ENCODE data around the gene TWF2.

- TF ChIP-seq GATA2 (IDR thresholded peaks at IDR 0.05; ENCODE audit: low read depth, low read length) (no peak), GATA3 (IDR thresholded peaks at IDR 0.05; ENCODE audit: low read depth, low read length) (no peak)
Observed at GRCh38 chr3:52243791-52244628, 5.1 kb upstream of the TWF2 start.
